ENCODE measurements around the gene TWIST2.

Gene TWIST2

DNA sequence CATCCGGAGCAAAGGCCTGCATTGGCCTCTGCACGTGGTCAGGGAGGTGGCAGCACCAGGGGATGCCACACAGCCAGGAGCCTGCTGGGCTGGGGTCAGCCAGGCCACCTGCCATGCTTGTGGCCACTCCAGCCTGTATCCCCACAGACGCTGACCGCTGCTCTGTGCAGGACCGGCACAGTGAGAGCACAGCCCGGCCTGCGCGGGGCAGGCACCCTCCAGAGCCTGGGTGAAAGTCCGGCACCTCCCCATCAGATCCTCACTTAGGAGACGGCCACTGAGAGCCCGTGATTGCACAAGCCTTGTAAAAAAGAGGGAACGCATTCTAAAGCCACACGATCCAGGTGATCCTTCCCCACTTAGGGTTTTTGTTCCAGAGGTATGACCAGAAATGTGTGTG lies 42.2 kb downstream of the TWIST2 start:
- DNase-seq (ENCODE audit: low read depth, low spot score): no peak

- DNase-seq (ENCODE audit: low read depth, low spot score): no peak
Measured at GRCh38 chr2:238890618-238891456, 43.0 kb downstream of the TWIST2 start.

GRCh38 chr2:238891457-238892203 lies 43.7 kb downstream of the TWIST2 start:
- no peak for DNase-seq (ENCODE audit: low read depth, low spot score)

DNA sequence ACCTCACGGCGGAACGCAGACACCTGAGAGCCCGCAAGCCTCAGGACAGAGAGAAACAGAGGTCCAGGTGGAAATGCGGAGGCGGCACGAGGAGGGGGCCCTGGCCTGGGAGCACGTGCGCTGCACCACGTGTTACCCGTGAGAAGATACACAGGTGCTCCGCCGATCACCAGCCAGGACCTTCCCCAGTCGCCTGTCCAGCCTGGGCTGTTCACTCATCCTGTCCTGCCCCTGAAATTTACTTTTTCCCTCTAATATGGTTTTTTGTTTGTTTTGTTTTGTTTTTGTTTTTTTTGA lies 44.3 kb downstream of the TWIST2 start:
- DNase-seq (ENCODE audit: low read depth, low spot score): no peak

DNA sequence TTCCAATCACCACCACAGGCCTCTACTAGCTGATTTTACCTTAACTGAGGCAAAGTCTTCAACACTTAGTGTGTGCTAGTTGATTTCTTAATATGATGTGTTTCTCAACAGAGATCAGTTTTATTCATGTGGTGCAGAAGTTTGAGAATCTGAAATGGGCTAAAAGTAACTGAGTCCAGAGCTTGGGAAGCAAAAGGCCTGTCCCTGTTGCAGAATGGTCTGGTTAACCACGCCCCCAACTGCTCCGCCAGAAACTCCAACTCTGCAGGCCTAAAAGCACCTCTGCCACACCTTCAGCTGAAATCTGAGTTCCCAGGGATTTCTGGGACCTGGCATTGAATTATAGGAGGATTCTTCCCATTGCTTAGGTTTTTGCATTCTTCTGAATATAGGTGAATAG lies 44.9 kb downstream of the TWIST2 start:
- DNase-seq (ENCODE audit: low read depth, low spot score): no peak

DNA sequence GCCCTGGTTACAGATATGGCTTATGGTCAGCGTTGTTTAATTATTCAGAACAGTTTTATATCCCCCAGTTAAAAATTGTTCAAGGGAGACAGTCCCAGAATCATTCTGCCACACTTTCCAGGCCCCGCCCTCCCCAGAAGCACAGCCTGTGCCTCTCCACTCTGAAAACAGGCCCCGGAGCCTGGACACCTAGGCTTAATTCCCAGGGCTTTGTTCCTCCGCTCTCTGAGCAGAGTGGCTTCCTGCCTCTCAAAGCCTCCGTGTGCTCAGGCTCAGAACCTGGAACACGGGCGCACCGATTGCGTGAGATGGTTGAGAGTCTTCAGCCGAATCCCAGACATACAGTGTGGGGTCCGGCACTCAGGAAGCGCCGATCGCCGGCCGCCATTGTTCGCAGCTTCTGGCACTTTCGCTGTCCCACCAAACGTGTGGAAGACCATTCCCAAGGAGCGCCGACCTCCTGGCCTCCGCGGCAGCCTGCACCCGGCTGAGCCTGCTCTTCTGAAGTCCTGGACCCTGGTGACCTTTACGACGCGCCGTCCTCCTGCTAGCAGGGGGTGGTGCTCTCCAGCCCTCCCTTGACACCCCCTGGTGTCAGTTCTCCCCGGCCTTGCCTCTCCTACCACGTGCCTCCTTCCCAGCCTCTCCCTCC lies 45.6 kb downstream of the TWIST2 start:
- DNase-seq (ENCODE audit: low read depth, low spot score): no peak

DNA sequence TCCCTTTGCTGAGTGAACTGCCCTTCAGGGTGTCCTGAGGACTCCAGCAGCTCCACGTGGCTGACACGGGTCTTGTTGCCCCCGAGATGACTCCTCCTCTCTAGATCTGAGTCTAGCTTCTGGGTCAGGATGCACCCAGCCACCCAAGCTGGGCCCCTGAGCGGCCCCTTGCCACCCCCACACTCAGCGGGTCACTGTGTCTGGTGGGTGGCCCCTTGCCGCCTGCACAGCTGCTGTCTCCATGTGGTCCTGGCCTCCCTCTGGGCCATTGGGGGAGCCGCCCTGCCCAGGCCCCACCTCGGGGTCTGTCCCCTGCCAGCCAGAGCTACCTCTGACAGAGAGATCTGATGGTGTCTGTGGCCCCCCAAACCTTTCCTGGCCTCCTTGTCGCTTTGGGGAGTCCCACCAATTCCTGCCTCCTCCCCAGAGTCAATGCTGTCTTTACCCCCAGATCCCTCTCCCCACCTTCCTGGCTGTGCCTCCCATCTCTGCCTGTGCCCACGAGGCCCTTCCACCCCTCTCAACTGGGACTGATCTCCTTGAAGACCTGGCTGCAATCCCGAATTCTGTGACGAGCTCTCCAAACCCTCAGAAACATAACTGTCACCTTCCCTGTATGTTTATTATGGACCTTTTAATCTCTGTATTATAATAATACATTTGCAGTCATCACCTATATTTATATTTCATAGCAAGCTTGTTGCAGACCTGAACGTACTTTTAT lies 46.5 kb downstream of the TWIST2 start:
- no peak for DNase-seq (ENCODE audit: low read depth, low spot score)

DNA sequence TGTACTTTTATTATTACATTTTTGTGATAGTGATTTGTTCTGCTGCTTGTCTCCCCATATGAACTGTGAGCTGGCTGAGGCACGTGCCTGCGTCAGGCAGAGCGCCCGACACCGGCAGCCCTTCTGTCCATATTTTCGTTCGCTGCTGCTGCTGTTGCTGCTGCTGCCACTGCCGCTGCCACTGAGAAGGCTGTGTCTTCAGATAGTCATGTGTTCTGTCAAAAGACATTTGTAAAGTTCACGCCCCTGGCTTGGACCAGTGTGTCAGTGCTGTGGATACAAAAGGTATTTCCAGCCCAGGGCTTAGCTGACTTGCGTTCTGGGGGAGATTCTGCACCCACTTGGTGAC lies 47.0 kb downstream of the TWIST2 start:
- DNase-seq (ENCODE audit: low read depth, low spot score): no peak

- no peak for DNase-seq (ENCODE audit: low read depth, low spot score)
Measured at GRCh38 chr2:238895361-238895882, 47.5 kb downstream of the TWIST2 start.

DNA sequence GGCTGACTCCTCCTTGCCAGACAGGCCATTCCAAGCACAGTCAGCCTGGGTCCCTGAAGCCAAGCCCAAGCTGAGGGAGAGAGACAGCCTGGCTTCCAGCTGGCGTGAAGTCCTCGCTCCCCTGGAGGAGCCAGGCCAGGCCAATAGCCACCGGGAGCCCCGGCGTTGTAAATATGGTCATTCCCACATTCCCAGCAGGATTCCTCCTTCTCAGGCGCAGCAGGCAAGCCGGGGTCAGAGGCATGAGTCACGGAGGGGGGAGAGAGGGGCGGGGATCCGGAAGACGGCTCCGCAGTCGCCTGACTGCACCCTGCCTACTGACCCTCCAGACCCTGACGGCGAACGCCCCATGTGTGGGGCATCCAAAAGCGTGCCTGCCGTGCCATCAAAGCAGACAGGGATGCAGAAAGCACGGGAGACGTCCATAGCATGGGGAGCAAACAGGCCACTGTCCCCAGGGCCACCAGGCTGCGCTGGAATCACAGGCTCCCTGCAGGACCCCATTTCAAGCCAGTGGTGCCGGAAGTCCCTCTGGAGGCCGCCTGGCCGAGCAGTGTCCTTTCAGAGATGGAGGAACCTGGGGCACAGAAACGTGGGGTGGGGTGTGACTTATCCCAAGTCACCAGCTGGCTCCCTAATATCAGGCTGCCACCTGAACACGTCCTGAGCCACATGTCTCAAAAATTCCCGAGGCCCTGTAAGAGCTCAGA lies 48.2 kb downstream of the TWIST2 start:
- peak; percentile 82 for DNase-seq (ENCODE audit: low read depth, low spot score)

DNA sequence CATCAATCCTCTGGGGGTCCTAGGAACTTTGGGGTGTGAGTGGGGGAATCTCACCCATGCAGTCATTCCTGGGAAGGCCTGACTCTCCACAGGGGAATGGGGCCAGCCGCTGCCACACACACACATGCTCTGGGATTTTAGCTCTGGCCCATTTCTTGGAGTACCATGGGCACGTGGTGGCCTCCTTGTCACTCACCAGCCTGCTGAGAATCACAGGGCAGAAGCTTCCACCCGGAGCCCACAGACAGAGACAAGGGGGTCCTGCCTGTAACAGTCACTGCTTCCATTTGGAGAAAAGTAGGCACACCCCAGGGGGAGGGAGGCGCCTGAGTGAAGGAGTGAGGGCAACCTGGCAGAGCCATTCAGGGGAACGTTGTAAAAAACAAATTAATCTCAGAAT lies 48.8 kb downstream of the TWIST2 start:
- DNase-seq (ENCODE audit: low read depth, low spot score): no peak

DNA sequence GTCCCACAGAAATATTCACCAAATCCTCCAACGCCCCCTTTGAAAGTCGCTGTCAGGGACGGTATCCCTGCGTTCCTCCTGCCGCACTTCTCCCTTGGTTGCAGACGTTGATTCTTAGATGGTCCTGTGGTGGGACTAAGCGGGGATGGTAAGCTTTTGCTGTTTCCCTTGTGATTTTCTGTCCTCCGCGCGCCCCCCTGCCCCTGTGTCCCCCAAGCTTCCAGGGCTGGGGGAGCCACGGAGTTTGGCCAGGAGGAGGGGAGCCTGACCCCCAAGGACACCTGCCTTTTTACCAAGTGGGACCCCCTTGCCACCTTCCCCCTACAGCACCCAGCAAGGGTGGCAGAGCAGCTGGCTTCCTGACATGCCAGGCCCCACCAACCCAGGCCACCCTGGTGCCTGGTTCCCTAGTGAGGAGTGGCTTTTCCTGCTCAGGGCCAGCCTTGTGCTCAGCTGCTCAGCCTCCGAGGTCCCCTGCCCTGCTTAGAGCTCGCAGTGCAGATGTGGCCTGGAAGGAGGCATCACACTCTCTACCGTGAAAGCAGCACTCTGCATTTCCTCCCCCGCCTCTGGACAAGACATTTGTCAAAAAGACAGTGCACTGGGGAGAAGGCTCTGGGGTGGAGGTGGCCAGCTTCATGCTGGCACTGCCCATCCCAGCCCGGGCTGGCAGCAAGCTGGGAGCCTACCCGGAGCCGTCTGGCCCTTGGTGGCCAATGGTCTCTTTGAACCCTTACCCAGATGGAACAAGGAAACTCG lies 49.4 kb downstream of the TWIST2 start:
- no peak for DNase-seq (ENCODE audit: low read depth, low spot score)

GRCh38 chr2:238897911-238898311 lies 50.0 kb downstream of the TWIST2 start:
- no peak for DNase-seq (ENCODE audit: low read depth, low spot score)

- no peak for DNase-seq (ENCODE audit: low read depth, low spot score)
Measured at GRCh38 chr2:238898534-238899281, 50.8 kb downstream of the TWIST2 start.

DNA sequence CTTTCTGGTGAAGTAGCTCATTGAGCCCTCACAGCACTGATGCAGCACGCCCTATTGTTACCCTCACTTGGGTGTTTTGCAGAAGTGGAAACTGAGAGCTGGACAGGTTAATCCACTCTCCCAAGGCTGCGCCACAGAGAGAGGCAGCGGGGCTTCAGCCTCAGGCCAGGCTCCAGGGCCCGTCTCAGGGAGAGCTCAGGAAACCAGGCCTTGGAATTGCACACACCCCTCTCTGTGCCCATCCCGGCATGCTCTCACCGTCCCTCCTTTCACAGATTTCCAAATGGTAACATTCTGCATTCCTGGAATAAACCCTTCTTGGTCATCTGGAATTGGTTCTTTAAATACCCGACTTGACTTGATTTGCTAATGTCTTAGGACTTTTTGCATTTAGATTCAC lies 51.5 kb downstream of the TWIST2 start:
- DNase-seq (ENCODE audit: low read depth, low spot score): no peak

DNA sequence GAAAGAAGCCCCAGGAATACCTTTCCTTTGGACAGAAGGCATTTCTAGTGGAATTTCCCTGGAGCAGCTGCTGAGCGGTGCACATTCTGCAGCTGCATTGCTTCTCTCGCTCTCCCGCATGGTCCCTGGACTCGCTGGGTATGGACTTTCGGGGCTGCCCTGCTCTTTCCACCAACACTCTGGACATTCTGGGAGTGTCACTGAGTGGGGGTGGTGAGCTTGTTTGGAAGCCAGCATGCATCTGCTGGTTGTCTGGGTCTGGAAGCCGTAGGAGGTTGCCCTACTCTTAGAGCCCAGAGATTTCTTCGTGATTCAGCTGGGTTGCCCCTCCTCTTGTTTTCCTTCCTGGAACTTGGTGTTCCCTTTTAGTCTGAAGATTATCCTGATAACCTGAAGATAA lies 52.6 kb downstream of the TWIST2 start:
- DNase-seq (ENCODE audit: low read depth, low spot score): peak; percentile 17

DNA sequence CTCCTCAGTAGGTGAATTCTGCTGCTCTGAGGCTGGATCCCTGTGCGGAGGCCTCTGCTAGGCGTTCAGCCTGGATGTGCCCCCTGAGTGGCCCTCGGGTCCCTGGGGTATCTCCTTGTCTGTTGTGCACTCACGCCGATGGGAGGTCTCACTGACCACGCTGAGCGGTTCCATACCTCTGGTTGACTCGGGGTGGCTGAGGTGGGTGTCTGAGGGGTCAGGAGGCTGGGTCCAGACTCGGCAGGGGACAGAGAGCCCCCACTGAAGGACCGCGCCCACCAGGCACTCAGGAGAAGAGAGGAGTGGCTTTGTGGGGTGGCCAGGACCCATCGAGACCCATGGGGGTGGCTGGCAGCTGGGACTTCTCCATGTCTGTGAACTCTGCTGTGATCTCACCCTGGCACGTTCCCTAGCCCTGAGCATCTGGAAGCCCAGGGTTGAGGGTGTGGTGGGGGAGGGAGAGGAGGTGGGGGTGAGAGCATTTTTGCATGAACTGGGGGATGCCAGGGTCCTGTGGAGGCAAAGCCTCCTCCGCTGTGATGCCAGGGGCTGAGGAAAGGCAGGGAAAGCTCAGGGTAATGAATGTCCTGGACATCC lies 53.7 kb downstream of the TWIST2 start:
- no peak for DNase-seq (ENCODE audit: low read depth, low spot score)

- DNase-seq (ENCODE audit: low read depth, low spot score): no peak
Measured at GRCh38 chr2:238902285-238902684, 54.4 kb downstream of the TWIST2 start.

DNA sequence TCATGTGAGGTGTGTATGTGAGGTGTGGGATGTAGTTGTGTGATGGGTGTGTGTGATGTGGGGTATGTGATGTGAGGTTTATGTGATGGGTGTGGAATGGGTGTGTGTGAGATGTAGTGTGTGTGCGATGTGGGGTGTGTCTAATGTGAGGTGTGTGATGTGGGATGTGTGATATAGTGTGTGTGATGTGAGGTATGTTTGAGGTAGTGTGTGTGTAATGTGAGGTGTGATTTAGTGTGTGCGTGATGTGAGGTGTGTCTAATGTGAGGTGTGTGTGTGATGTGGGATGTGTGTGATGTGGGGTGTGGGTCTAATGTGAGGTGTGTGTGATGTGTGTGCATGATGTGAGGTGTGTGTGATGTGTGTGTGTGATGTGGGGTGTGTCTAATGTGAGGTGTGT lies 55.3 kb downstream of the TWIST2 start:
- no peak for DNase-seq (ENCODE audit: low read depth, low spot score)
